IPS DF 19.7 (cell line): ENCODE data around the gene KIF4B.

Experiments used
- DNase-seq: peaks from one replicate; pipeline ENCODE4 v3.0.0-alpha.2; 2013; ENCODE audit warnings: low read depth, low spot score

Gene KIF4B

DNA sequence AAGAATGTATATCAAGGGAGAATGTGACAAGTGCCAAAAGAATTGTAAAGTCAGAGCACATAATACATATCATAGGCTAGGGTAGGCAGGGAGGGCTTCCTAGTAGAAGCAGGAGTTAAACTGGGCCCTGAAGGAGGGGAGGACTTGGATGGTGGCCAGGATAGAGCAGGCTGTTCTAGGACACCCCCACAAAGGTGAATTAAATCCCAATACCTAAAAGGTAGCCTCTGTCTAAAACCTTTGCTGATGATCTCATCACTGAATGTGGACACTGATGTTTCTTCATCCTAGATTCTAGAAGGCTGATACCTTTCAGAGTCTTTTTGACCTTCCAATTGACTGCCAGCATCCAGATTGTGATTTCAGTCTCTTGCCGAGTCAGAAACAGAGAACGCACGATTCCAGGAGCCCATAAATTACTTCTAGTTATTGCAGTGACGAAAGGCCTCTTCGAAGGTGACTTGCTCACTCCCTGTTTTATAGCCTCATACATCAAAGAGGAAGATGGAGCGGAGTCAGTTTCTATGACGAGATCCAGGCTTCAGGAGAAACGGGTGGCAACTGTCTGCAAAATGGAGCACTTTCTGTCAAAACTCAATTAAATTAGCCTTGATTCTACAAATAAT lies 43.2 kb downstream of the KIF4B start:
- no peak for DNase-seq

DNA sequence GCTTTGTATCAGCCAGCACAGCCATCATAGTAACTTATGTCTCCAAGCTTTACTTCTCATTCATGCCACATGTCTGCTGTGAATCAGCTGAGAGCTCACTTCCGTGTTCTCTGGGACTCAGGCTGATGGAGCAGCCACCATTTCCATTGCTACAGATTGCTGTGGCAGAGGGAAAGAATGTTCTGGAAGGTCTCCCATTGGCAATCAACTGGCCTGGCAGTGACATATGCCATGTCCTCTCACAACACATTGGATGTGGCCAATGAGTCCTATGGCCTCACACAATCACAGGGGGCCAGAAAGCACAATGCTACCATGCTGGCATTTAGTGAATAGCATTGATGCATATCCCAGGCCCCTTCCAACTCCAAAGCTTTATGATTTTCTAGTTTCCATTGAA lies 44.1 kb downstream of the KIF4B start:
- DNase-seq = no peak

DNA sequence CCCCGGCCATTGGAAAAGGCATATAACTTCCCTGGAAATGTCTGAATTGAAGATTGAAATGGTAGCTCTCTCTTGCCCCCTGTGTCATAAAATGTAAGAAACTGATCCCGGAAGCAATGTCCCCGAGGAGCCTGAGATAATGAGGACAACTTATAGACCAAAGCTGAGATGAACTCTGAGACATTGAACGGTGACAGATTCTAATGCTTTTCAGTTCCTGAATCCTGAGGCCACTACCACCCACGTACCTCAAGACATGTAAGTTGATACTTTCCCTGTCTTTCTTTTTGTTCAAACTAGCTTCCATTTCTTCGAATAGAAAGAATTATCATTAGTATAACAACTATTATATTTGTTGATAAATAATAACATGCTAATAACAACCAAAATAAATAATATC lies 51.0 kb downstream of the KIF4B start:
- no peak for DNase-seq

DNA sequence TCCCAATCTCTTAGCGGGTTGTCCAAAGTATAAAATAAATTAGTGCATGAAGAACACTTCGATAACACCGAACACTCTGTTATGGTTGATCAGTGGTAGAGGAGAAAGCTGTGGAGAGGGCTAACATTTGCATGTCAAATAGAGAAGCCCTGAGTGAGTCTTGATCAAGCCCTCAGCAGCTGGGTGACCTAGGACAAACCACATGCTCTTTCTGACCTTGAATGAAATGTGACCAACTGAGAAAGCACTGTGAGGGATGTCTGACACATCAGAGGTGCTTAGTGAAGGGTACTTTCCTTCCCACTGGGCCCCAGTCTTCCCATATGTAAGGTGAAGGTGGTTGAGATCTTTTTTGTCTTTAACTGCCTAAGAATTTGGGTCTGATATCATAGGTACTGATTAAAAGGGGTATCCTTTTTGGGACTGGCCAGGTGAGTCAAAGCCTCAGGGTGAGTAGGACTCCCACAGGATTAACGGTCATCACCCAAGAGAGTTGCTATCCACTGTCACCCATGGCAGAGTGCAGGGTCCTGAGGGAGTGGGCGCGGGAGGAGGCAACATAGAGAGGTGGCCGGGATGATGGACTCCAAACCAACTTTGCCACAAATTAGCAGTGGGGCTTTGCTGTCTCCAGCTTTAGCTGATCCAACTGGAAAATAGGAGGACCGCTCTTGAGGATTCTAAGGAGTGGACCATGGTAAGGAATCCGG lies 53.5 kb downstream of the KIF4B start:
- no peak for DNase-seq
